8988T (cell line): Measurements from ENCODE around the gene PLA2G4D.

ENCODE experiments used
- DNase-seq: peaks from one replicate; pipeline ENCODE4 v3.0.0; 2011

Gene PLA2G4D

DNA sequence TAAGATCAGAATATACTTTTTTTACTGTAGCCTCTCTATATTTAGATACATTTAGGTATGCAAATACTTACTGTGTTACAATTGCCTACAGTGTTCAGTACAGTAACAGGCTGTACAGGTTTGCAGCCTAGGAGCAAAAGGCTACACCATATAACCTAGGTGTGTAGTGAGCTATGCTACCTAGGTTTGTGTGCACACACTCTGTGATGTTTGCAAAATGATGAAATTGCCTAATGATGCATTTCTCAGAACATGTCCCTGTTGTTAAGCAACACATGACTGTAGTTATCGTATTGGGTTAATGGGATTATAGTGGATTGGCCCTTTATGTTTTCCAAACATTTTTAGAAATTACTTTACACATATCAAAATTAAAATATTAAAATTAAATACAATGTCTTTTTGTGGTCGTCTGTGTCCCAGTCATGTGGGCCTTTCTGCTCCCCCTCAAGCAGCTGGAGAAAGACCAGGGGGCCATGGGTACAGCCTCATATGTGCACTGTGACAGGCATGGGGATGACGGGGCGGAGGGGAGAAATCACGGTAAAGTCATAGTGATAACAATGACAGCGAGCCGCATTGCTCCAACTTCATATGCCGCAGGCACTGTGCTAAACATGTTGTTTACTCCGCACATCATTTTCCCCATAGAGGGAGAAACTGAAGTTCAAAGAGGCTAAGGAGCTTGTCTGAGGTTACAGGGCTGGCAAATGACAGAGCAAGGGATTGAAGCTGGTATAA is 46.1 kb downstream of the PLA2G4D start:
- DNase-seq = no peak

DNA sequence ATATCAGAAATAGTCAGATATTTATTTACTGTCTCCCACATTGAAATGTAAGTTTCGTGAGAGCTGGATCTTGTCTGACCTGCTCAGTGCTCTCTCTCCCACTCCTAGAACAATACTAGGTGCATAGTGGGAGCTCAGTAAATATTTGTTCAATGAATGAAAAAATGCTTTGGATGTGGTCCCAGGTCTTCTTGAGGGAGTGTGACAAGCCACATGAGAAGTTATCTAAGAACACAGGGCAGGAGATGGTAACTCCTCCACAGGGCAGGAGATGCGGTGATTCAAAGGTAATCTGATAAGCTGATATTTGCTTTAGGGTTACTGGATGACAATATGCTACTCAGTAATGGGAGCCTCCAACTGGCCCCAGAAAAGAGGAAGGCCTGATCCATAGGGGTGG is 47.8 kb downstream of the PLA2G4D start:
- no peak for DNase-seq

DNA sequence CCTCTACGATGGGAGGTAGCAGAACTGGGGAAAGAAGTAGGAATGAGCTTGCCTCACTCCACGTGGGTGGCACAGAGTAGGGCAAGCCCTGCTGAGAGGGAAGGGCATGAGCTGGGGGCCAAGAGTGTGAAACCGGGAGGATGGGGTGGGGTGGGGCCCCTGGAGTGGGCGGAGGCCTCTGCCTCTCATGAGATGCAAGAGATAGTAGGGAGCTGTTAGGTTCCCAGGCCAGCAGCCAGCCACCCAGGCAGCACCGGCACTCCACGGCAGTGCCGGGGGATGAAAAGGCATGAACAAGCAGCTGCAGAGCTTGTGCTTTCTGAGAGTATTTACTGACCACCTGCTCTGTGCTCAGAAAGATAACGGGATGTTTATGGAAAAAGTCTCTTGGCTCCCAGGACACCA is 49.1 kb downstream of the PLA2G4D start:
- DNase-seq = no peak

DNA sequence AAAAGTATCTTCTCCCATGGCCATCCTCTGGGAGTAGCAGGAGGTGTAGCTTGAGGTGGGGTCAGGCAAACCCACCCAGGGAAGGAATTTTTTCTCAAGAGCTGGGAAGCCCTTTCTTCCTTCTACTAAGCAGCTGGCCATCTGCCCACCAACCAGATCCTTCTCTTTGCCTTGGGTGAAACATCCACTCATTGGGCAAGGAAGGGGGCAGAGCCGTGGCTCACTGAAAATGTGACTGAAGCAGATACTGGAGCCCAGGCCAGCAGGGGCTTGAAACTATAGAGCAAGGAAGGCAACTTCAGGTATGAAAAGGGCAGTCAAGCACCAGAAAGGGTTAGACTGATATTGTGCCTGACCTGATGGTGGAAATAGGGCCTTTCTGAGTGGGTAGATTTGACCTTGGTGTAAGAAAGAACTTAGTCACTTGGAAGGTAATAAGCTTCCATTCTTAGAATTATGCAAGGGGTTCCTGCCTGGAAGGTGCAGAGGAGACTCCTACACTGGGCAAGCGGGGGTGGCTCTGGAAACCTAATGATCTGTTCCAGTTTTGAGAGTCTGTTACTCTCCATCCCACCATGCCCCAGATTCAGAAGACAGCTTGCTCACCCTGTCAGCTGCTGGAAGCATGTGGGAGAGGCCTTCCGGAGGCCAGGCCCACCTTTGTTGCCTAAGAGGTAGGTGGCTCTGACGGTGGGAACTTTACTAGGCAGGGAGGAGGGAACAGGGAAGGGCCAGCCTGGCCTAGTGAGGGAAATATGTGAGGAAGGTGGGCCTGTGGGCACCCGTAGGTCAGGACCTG is 51.6 kb downstream of the PLA2G4D start:
- no peak for DNase-seq

DNA sequence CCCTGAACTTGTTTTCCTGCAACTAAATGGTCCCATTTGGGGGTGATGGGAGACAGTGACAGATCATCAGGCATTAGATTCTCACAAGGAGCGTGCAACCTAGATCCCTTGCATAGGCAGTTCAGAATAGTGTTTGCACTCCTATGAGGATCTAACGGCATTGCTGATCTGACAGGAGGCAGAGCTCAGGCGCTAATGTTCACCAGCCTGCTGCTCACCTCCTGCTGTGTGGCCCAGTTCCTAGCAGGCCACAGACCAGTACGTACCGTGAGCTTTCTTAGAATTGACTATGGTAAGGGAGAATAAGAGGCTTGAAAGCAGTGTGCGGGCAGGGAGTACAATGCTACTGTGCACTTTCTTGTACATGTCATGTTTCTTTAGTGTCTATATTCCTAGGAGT is 56.0 kb downstream of the PLA2G4D start:
- no peak for DNase-seq

DNA sequence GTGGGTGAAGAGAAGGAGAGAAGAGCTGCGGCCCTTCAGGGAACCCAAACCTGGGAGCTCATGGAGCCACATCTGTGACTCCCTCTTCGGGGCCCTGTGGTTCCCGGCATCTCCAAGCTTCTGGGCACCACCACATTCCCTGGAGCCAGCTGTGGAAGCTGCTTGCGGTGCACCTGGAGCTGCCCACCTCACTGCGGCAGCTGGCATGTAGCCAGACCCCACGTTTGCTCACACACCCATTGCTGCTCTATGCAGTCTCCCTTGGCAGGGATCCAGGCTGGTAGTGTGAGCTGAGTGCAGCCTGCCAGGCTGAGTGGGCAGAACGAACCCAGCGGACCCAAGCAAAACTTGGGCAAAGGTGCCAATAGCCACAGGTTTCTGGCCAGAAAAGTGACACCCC is 56.7 kb downstream of the PLA2G4D start:
- DNase-seq = no peak

DNA sequence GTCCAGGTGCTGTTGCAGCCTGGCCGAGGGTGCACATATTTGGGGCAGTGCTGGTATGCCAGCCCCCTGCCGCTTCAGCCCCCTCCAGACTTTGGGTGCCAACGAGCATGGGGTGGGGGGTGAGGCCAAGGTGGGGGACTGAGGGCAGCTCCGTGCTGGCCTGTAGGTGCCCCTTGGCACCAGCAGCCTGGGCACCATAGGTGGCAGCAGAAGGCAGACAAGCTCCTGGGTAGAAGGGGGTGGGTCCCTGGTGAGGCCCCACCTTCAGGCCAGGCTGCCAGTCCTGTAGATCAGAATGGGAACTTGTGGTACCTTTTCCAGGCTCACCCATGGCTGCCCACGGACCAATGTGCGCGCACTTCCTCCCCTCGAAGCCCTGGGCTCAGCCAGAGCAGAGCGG is 57.4 kb downstream of the PLA2G4D start:
- DNase-seq = no peak

DNA sequence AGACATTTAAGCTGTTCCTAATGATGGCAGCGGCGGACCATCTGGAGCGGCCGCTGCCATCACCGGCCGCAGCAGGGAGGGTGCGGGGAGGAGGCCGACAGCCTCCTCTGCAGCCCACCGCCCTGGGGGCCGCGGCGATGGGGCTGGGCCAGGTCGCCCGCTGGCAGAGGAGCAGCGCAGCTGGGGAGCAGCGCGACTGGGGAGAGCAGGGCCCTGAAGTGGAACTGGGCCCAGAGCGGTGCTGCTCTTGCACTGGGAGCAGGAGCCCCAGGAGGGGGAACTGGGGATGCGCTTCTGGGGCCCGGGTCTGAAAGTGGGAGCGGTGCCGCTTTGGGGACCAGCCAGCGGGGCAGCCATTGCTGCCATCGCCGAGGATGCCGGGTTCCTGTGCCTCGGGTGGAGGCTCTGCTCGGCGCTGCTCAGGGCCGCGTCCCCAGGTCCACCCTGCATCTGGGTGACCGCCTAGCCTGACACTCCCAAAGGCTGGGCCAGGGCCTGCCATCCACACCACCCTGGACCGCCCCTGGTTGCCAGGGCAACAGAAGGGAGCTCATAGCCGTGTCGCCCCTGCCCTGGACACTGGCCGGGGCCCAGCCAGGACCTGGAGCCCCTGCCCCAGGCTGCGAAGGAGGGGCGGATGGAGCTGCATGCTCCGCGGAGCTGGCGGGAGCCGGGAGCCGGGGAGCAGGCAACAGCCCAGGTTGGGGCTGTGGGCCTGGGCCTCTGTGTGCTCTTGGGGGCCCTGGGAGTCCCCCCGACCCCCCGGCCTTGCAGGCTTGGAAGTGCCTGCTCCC is 58.1 kb downstream of the PLA2G4D start:
- no peak for DNase-seq

DNA sequence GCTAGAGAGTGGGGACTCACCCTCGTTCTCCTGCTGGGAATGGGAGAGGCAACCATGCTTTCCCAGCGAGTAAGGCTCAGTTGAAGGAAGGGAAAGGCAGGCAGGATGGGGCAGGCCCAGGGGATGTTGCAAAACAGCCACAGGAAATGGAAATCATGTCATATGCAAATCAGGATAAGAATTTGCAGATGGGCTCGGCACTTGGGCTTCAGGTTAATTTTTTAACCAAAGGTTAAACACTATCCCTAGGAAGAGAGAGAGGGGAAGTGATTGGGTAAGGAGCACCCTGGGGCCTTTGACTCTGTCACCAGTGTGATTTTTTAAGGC is 59.0 kb downstream of the PLA2G4D start:
- no peak for DNase-seq

DNA sequence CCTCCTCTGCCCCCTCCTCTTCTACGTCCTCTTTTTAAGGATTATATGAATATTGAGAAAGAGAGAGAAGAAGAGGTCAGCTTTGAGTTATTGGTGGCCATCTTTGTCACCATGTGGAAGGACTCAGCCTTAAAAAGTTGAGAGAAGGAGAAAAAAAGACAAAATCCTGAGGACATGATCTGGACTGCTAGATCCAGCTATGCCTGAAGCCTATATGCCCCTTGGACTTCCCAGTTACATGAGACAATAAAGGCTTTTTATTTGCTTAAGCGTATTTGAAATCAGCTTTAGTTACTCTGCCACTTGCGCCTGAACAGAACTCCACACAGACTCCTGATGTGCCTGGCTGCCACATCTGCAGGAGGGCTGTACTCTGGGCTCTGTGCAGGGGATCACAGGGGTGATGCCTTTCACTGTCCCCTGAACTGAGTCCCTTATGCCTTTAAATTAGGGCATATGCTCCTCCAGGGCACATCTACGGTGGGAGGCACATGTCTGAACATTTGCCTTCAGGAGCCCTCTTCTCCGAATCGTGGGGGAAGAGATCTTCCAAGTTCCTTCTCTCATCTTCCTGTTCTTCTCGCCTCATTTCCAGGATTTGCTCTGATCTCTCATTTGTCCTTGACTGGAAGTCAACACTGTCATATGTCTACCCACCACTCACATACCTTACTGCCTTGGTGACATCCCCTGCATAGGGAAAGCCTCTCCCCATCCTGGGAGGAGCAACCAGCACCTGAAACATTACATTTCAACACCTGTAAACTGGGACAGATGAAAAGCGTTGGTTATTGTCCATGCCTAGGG is 59.5 kb downstream of the PLA2G4D start:
- no peak for DNase-seq

DNA sequence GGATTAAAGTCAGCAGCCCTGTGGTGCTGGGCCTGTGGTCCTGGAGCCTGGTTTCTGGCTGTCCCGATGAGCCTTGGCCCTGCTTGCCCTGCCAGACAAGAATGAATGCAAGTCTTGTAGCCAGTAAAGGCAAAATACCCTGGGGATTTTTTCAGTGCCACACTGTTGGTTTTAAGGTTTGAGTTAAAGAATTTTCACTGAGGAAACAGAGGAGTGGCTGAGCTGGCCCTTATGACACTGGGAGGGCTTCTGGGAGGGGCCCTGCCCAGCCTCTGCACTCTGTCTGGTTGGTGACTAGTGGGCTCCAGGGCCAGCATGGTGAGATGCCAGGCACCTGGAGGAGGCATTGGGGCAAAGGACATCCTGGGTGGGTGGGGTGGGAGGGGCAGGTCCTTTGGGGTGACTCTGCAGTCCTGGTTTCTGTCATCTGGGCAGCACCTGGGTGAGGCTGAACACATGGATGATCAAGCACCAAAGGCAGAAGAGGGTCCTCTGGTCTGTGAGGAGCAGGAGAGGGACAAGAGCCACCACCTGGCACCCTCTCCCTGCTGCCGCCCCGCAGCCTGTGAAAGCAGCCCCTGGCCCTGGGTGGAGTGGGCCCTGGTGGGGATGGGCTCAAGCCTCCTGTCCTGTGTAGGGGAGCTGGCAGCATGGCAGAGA is 61.0 kb downstream of the PLA2G4D start:
- no peak for DNase-seq

DNA sequence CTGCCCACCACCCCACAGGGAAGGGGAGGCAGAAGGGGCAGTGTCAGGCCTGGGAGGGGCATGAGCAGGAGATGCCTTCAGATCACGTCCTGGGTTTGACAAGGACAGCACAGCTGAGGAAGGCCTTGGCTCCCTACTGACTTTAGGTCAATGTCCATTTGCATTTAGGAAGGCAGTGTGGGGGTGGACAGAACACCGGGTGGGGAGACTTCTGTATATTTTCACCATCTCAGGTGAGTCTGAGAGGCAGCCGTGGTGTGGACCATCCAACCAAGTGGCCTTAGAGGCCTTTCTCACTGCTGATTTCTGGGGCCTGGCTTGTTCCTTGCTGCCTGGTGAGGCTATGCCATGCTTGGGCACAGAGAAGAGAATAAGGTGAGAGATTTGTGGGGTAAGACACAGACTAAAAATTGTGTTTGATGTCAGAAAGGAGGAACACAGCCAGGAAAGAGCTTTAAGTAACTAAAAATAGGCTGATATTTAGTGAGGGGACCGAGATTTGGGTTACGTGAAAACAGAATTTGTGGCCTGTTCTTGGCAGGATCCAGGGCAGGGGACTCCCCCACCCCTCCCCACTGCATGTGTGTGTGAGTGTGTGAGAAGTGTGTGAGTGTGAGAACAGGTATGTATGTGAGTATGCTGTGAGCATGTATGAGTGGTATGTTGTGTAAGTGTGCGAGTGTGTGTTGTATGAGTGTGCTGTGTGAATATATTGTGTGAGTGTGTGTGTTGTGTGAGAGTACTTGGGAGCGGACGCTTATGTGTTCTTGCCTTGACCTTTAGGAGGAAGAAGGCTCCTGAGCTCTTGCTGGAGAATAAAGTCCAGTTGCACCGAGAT is 61.8 kb downstream of the PLA2G4D start:
- no peak for DNase-seq

DNA sequence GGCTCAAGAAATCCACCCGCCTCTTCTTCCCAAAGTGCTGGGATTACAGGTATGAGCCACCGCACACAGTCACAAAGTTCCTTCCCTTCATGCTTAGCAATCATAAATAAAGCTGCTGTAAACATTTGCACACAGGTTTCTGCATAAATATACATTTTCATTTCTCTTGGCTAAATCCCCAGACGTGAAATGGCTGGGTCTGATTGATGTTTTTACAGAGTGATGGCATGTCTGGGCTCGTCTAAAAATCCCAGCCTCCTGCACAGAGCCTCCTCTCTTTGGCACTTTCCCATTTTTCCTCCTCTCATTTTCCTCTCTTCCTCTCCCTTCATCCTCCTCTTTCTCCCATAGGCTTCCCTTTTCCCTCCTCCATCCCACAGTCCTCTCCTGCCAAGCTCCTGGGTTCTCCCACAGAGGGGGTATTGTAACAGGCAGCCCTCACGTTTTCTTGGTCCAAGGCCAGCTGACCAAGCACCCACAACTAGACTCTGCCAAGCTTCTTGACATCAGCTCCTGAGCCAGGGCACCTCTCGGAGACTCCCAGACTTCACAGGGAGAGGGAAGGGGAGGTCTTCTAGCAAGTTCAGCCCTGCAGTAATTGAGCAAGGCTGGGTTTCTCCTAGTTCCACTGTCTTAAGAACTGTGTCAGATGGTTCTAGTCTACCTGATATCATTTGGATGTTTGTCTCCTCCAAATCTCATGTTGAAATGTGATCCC is 63.0 kb downstream of the PLA2G4D start:
- DNase-seq = no peak

DNA sequence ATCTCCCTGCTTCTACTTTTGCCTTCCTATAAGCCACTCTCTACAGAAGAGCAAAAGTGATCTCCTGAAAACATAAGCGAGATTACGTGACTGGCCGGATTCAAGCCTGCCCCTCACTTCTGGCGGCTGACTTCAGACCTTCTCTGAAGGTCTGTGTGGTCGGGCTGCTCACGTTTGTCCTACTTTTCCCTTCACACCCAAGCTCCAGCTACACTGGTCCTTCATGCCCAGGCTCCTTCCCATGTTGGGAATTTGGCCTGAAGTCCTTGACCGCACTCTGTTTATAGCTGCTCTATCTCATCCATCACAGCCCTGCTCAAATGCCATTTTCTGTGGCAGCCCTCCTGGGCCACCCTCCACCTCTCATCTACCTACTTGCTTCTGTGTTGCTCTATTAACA is 66.8 kb downstream of the PLA2G4D start:
- DNase-seq = no peak

DNA sequence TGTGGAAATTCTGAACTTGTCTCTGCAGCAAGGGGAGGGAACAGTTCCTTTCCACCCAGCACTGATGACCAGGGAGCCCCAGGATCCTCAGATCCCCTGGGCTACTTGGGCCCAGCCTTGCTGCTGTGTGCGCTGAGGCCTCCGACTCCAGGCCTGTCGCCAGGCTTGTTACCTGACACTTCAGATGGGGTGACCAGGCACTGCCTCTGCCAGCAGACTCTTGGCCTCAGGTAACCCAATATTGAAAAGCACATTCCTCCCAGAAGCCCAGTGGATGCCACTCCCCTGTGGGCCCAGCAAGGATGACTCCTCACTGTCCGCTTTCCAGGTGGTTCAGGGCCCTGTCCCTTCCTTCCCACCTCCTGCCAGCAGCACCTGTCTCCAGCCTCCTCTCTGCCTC is 70.1 kb downstream of the PLA2G4D start:
- DNase-seq = no peak

DNA sequence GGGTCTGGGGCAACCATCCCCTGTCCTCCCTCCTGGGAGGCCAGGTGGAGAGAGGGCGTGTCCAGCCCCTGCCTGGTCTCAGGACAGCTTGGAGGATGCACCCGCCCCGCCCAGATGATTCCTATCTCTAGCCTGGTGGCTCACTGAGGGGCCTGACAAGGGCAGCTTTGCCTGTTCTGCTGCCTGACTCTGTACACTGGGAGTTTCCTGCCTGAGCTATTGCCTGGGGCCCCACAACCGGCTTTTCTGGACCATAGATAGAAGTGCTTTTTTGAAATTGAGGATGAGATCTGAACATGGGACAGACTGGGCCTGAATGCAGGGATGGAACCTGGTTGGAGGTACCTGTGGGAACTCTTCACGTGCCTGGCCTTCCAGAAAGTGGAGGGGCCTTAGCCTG is 72.8 kb downstream of the PLA2G4D start:
- no peak for DNase-seq

DNA sequence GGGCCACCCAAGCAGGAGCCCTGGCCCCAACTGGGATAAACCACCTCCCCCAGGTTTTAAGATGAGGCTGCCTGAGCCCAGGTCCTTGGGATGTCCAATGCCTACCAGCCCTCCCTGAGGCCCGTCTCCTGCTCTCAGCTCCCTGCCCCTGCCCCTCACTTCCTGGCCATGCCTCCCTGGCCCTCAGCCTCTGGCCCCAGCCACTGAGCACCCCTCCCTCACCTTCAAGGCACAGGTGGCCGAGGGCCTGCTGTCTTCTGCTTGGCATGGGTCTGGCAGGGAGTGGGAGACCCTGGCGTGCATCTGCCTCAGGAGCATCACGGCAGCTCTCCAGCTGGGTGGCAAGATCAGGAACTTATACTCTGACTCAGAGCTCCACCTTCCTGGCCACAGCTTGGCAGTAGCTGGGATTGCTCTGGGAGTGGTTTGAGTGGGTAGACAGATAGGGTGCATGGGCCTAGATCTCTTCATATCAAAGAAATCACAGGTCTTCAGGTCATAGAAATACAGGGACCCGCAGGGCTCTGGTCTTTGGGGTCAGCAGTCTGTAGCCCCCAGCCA is 73.6 kb downstream of the PLA2G4D start, which contains the start of gene PLA2G4E:
Gene PLA2G4E (minus strand): TSS at position 330 of the 561 bp plus-strand sequence. CDS start 12 bp downstream, at position 318.
- DNase-seq = no peak

DNA sequence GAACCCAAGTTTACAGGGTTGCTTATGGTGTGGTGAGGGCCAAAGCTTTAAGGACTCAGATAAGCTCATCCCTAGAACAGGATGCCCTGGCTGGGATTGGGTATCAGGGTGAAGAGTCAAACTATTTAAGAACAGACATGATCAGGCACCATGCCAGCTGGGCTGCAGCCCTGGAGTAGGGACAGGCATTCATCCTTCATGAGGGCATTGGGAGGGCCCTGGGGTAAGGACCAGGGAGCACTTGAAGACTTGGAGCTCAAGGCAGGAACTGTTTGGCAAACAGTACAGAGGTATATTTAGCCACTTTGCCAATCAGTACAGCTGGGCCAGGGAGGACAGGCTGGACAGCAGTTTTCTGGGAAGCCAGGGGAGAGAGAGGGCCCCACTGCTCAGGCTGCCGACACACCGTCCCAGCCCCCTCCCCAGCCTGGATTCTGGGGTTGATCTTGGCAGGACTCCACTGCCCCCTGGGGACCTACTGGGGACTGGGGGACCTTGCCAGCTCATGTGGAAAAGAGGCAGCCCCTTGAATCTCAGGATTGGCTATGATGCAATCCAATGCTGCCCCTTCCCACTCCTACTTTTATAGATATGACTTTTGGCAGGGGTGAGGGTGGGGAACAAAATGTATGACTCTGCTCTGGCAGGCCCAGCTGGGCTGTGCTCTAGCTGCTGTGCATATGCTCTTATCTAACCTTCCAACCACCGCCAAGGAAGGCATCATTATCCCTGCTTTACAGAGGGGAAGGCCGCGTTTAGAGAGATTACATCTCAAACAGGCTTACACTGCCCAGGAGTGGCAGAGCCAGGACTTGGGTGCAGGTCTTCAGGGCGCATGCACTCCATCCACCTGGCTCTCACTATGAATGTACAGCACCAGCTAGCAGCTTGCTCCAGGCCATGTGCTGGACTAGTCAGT is 75.8 kb downstream of the PLA2G4D start:
- no peak for DNase-seq
